ENCODE results near the gene FRS2.
"Not testable (repeated sequence)": the region's sequence is repeated elsewhere in the genome, so short reads cannot be mapped to it uniquely, and the experiment has no call there.

Gene FRS2

GRCh38 chr12:69588527-69588926 is 118.3 kb downstream of the FRS2 start:
- no peak for DNase-seq

- no peak for DNase-seq
Observed at GRCh38 chr12:69589082-69589481, 118.9 kb downstream of the FRS2 start.

GRCh38 chr12:69595689-69596088 is 125.5 kb downstream of the FRS2 start:
- DNase-seq: no peak

DNA sequence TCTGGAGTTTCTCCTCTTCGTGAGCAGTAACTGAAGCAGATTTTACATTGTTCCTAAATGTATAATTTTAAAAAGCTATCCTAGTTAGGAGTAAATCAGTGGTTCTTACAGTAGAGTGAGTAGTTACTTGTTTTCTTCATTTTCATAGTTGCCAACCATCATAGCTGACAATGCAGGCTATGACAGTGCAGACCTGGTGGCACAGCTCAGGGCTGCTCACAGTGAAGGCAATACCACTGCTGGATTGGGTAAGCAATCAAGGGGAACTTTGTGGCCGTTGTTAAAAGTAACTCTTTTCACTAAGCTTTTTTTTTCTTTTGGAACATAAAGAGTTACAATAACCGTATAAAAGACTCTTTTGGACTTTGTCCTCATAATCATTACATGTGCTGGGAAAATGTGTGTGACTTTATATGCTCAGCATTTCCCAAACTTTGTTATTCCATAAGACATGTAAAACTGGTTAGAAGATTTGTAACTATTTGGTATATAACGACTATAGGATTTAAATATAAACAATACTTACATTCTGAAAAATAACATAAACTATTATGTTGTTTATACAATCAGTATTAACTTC is 128.1 kb downstream of the FRS2 start:
- DNase-seq: no peak

DNA sequence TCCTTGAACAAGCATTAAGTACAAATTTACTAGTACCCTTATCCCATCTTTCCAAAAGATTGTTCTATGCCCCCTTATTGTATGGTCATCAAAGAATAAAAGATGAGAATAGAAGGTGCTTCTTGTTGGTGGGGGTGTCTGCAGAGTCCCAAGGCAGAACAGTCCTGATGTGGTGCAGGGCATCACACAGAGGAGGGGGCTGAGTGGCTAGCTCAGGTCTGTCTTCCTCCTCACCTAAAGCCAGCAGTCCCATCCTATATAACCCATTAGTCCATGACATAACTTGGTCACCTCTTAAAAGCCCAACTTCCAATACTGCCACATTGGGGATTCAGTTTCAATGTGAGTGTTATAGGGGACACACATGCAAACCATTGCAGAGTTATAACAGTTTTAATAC is 130.6 kb downstream of the FRS2 start:
- DNase-seq: no peak

- no peak for DNase-seq
Observed at GRCh38 chr12:69601962-69602685, 131.9 kb downstream of the FRS2 start.

DNA sequence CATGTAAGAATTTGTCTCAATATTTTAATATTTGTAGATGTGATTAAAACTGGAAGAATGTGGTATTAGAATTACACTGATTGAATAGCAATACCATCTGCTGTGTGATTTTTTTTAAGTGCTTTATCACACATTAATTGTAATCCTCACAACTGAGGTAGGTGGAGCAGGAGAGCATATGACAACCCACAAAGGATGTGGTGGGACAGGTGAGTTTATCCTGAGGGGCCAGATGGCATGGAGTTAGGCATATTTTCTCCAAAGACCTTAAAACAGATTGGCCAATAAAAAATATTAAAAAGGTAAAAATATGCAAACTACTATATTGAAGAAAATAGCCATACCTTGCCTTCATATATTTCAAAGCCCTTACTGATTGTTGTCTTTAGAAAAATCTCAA is 132.8 kb downstream of the FRS2 start:
- no peak for DNase-seq

DNA sequence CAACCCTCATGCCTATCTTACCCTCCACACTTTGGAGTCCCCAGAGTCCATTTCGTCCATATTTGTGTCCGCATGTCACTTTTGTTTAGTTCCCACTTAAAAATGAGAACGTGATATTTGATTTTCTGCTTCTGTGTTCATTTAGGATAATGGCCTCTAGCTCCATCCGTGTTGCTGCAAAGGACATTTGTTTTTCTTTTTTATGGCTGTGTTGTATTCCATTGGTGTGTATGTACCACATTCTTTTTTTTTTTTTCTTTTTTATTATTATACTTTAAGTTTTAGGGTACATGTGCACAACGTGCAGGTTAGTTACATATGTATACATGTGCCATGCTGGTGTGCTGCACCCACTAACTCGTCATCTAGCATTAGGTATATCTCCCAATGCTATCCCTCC is 133.4 kb downstream of the FRS2 start:
- DNase-seq: not testable (repeated sequence)

GRCh38 chr12:69604275-69604674 is 134.1 kb downstream of the FRS2 start:
- DNase-seq: not testable (repeated sequence)

- DNase-seq: no peak
Observed at GRCh38 chr12:69608114-69608513, 137.9 kb downstream of the FRS2 start.

DNA sequence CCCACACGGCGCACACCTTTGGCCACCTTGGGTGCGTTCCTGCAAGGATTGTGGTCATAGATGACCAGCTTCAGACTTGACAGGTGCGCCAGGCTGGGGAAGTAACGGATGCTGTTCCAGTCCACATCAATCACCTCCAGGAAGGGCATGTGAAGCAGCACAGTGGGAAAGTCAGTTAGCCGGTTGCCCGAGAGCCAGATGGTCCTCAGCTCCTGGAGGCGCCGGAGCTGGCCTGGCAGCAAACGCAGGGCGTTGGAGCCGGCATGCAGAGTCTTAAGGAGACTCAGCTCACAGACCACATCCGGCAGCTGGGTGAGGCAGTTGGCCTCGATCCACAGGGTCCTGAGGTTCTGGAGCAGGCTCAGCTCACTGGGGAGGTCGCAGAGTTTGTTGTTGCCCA is 139.9 kb downstream of the FRS2 start:
- no peak for DNase-seq

GRCh38 chr12:69610729-69611128 is 140.5 kb downstream of the FRS2 start, which contains the start of gene LRRC10:
Gene LRRC10 (minus strand): TSS chr12:69610907. CDS start chr12:69610838, 69 bp downstream.
- no peak for DNase-seq

- no peak for DNase-seq
Observed at GRCh38 chr12:69613351-69613750, 143.2 kb downstream of the FRS2 start.

DNA sequence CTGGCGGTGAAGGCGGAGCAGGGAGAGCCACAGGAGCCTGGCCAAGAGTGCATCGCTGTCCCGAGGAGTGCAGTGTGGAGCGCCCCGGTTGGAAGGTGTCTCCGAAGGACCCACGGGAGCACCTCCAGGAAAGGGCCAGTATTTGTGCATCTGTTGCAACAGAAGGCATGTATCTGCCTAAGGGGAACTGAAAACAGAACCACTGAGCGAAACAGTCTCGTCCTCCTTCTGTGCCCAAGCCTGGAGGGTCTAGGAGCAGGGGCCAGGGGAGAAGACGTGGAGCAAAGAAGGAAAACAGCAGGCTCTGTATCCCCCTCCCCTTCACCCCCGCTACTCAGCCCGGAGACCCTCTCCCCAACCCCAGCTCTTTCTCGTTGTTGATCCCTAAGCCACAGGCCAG is 145.8 kb downstream of the FRS2 start:
- no peak for DNase-seq

- DNase-seq: no peak
Observed at GRCh38 chr12:69619050-69619449, 148.9 kb downstream of the FRS2 start.

DNA sequence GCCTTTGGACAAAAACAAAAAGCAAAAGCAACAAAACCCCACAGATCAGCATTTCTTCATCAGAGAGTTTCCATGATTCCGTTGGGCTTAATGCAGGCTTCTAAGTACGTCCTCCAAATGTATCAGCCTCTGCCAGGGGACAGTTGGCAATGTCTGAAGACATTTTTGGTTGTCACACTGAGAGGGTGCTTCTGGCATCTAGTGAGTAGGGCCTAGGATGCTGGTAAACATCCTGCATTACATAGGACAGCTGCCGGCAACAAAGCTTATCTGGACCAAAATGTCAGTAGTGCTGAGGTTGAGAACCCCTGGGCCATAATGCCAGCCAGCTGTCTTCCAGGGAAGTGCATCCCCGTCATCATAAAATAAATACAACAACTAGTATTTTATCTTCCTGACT is 149.9 kb downstream of the FRS2 start:
- no peak for DNase-seq

- no peak for DNase-seq
Observed at GRCh38 chr12:69620921-69621320, 150.7 kb downstream of the FRS2 start.

DNA sequence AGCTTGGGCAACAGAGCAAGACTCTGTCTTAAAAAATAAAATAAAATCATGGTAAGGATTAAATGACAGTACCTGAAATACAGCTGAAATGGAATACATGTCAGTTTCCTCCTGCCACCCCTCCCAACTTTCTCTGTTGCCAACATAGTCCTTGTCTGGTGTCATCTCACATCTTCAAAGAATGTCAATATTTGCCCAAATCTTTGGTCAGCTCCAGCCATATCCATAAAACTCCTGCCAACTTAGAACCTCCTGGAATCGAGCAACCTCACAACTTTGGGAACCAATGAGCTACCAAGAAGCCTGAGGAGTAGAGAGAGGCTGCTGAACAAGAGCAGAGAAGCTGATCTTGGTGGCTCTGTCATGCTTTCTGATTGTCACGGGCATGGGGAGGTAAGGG is 151.4 kb downstream of the FRS2 start:
- no peak for DNase-seq

GRCh38 chr12:69623970-69624369 is 153.8 kb downstream of the FRS2 start:
- no peak for DNase-seq

- no peak for DNase-seq
Observed at GRCh38 chr12:69627501-69627900, 157.3 kb downstream of the FRS2 start.
